Endodermal cell (in vitro differentiated cells): ENCODE measurements around the gene UHRF2. TPM values are rescaled to one million over a fixed set of nuclear protein-coding genes. Genes with fewer than 3 reads are reported as not detected.

Source experiments
- DNase-seq: peaks from one replicate; pipeline ENCODE4 v3.0.0-alpha.2; 2017
- H3K27ac ChIP-seq: 2 replicates; pipeline ENCODE4 v1.5.1; 2013; ENCODE audit warnings: mild to moderate bottlenecking, low read depth, low read length, moderate library complexity
- H3K27me3 ChIP-seq: 2 replicates; pipeline ENCODE4 v1.6.1; 2013; ENCODE audit warnings: mild to moderate bottlenecking, low read length, moderate library complexity; ENCODE audit not compliant: insufficient read depth, control insufficient read depth, poor library complexity, severe bottlenecking
- H3K36me3 ChIP-seq: 2 replicates; pipeline ENCODE4 v1.7.0; 2013; ENCODE audit warnings: mild to moderate bottlenecking, low read length, moderate library complexity; ENCODE audit not compliant: control insufficient read depth, insufficient read depth
- H3K4me1 ChIP-seq: one replicate; pipeline ENCODE4 v1.7.0; 2013; ENCODE audit warnings: low read length; ENCODE audit not compliant: control insufficient read depth, insufficient read depth
- H3K4me3 ChIP-seq: 2 replicates; pipeline ENCODE4 v1.5.1; 2013; ENCODE audit warnings: mild to moderate bottlenecking, low read length, moderate library complexity
- H3K9ac ChIP-seq: 2 replicates; pipeline ENCODE4 v1.6.1; 2013; ENCODE audit warnings: mild to moderate bottlenecking, low read length, moderate library complexity; ENCODE audit not compliant: poor library complexity, severe bottlenecking; ENCODE audit errors: extremely low read depth
- H3K9me3 ChIP-seq: 2 replicates; pipeline ENCODE4 v1.6.1; 2013; ENCODE audit warnings: mild to moderate bottlenecking, low read length, moderate library complexity; ENCODE audit not compliant: control insufficient read depth
- H3K27ac Mint-ChIP-seq: 2 replicates; pipeline ENCODE4 v1.8.0; 2020; ENCODE audit warnings: mixed read lengths
- H3K27me3 Mint-ChIP-seq: 2 replicates; pipeline ENCODE4 v1.8.0; 2021; ENCODE audit warnings: mild to moderate bottlenecking, mixed read lengths; ENCODE audit not compliant: insufficient read depth
- H3K36me3 Mint-ChIP-seq: 2 replicates; pipeline ENCODE4 v1.8.0; 2020; ENCODE audit warnings: low read depth, mixed read lengths
- H3K4me1 Mint-ChIP-seq: 2 replicates; pipeline ENCODE4 v1.8.0; 2020; ENCODE audit warnings: mixed read lengths
- H3K4me3 Mint-ChIP-seq: 2 replicates; pipeline ENCODE4 v1.8.0; 2020; ENCODE audit warnings: mild to moderate bottlenecking, moderate library complexity, mixed read lengths
- H3K9me3 Mint-ChIP-seq: 2 replicates; pipeline ENCODE4 v1.8.0; 2020; ENCODE audit warnings: mild to moderate bottlenecking, mixed read lengths
- CTCF ChIP-seq: fragments of 200-600 bp; sonication (generic); conservative IDR thresholded peaks from 2 replicates; pipeline ENCODE4 v1.5.0; 2021; ENCODE audit warnings: antibody characterized with exemption, mild to moderate bottlenecking
- WGBS, 2 experiments: methylation state at CpG; one replicate each; pipeline versions ENCODE4 v1.1.5 to v1.1.7; 2013; ENCODE audit warnings: missing lambda C conversion rate in 2 of 2, mixed read lengths in 1 of 2; ENCODE audit not compliant: insufficient coverage in 1 of 2, insufficient read length in 1 of 2; 5-methylcytosine and 5-hydroxymethylcytosine counted together
- total RNA-seq, 2 donors: library from RNA; stranded (reverse); fragmentation: NEBNext Ultra II Directional in 1 of 2; extraction: Animal tissue kit (Norgen Biotek cat#: 25700) in 1 of 2; gene quantifications; 2 replicates in 1 of 2; 3 replicates in 1 of 2; pipeline ENCODE4 v1.2.1, GENCODE V29; 2021

The UHRF2 gene
- total RNA-seq, 2 donors from 2014 or later, result 69.4 to 83.2 TPM

GRCh38 chr9:6459718-6460117, 46.7 kb downstream of the UHRF2 start:
- H3K9me3 ChIP-seq, result no peaks in the 10 kb centered on the region
- no peak overlapping the region for H3K4me3 ChIP-seq
- H3K27ac ChIP-seq, result no peak overlapping the region
- no peaks in the 10 kb centered on the region for H3K27me3 ChIP-seq
- no peak for DNase-seq
- Mint-ChIP-seq H3K27ac (no peak overlapping the region), H3K9me3 (peaks cover 7% of the 10 kb centered on the region), H3K27me3 (no peaks in the 10 kb centered on the region), H3K4me3 (no peak overlapping the region), H3K4me1 (peaks cover 5% of the 10 kb centered on the region), H3K36me3 (peaks cover 39% of the 10 kb centered on the region)
- WGBS, 2 experiments, result 96 to 100% methylated on average over 4 to 5 of the region's 5 CpGs
- TF ChIP-seq CTCF, result no peak
- H3K36me3 ChIP-seq, result peaks cover 37% of the 10 kb centered on the region
- H3K9ac ChIP-seq, result no peak overlapping the region
- H3K4me1 ChIP-seq, result no peaks in the 10 kb centered on the region

- H3K27me3 Mint-ChIP-seq, result no peaks in the 10 kb centered on the region
Observed at GRCh38 chr9:6460189-6460768, 47.3 kb downstream of the UHRF2 start.

GRCh38 chr9:6461619-6462018, 48.6 kb downstream of the UHRF2 start:
- TF ChIP-seq CTCF, result no peak
- Mint-ChIP-seq H3K4me1 (peaks cover 4% of the 10 kb centered on the region), H3K27ac (no peak overlapping the region), H3K4me3 (no peak overlapping the region), H3K27me3 (no peaks in the 10 kb centered on the region), H3K9me3 (peaks cover 5% of the 10 kb centered on the region), H3K36me3 (peaks cover 45% of the 10 kb centered on the region)
- no peaks in the 10 kb centered on the region for H3K27me3 ChIP-seq
- WGBS, 2 experiments, result 92 to 100% methylated on average over 1 to 3 of the region's 3 CpGs
- H3K9me3 ChIP-seq, result no peaks in the 10 kb centered on the region
- H3K4me3 ChIP-seq, result no peak overlapping the region
- no peak overlapping the region for H3K27ac ChIP-seq
- no peak for DNase-seq
- peaks cover 43% of the 10 kb centered on the region for H3K36me3 ChIP-seq
- H3K4me1 ChIP-seq, result no peaks in the 10 kb centered on the region
- no peak overlapping the region for H3K9ac ChIP-seq

More at GRCh38 chr9:6460189-6460768, 47.3 kb downstream of the UHRF2 start:
- Mint-ChIP-seq H3K4me1 (peaks cover 9% of the 10 kb centered on the region), H3K9me3 (peaks cover 5% of the 10 kb centered on the region), H3K4me3 (no peak overlapping the region), H3K36me3 (peaks cover 39% of the 10 kb centered on the region), H3K27ac (no peak overlapping the region)
- H3K9ac ChIP-seq, result no peak overlapping the region
- H3K4me1 ChIP-seq, result no peaks in the 10 kb centered on the region
- WGBS, 2 experiments, result 96 to 100% methylated on average over 3 to 5 of the region's 5 CpGs
- no peaks in the 10 kb centered on the region for H3K9me3 ChIP-seq
- H3K27me3 ChIP-seq, result no peaks in the 10 kb centered on the region
- DNase-seq, result no peak
- TF ChIP-seq CTCF, result no peak
- no peak overlapping the region for H3K4me3 ChIP-seq
- H3K36me3 ChIP-seq, result peaks cover 40% of the 10 kb centered on the region
- H3K27ac ChIP-seq, result no peak overlapping the region
